Vagina (tissue), 2 donors: ENCODE data around the gene RHBDD1. TPM values are rescaled to one million over a fixed set of nuclear protein-coding genes. Genes with fewer than 3 reads are reported as not detected.
A peak's percentile ranks its signal among the peaks of the same experiment; 100 is the strongest.

Experiments
- DNase-seq, 2 donors: peaks; one replicate each; pipeline ENCODE4 v3.0.0-alpha.2; 2017; ENCODE audit errors: extremely low spot score in 2 of 2
- H3K27ac ChIP-seq: fragments of 200-600 bp; sonication (generic); one replicate; pipeline ENCODE4 v1.5.1; 2019
- H3K27me3 ChIP-seq: fragments of 200-600 bp; sonication (generic); one replicate; pipeline ENCODE4 v1.5.1; 2019
- H3K36me3 ChIP-seq, 2 donors: fragments of 200-600 bp; sonication (generic); one replicate each; pipeline ENCODE4 v1.5.1; 2017 to 2019
- H3K4me1 ChIP-seq: fragments of 200-600 bp; sonication (generic); one replicate; pipeline ENCODE4 v1.5.1; 2019
- H3K4me3 ChIP-seq, 2 donors: fragments of 200-600 bp; sonication (generic); 1 replicate in 1 of 2; 2 replicates in 1 of 2; pipeline ENCODE4 v1.5.1; 2016 to 2019
- H3K9me3 ChIP-seq: fragments of 200-600 bp; sonication (generic); one replicate; pipeline ENCODE4 v1.5.1; 2019
- CTCF ChIP-seq, 3 experiments: fragments of 450-650 bp in 2 of 3; fragments of 200-600 bp in 1 of 3; sonication (generic) in 1 of 3; IDR thresholded peaks; one replicate each; pipeline ENCODE4 v1.5.1; 2017 to 2019; ENCODE audit warnings: antibody characterized with exemption in 3 of 3, mild to moderate bottlenecking in 2 of 3, moderate library complexity in 2 of 3
- POLR2A ChIP-seq, 2 donors: fragments of 450-650 bp; IDR thresholded peaks; one replicate each; pipeline ENCODE4 v1.6.1; 2017; ENCODE audit warnings: antibody characterized with exemption in 2 of 2, mild to moderate bottlenecking in 2 of 2, moderate library complexity in 2 of 2
- POLR2AphosphoS5 ChIP-seq, 2 donors: sonication (generic); formaldehyde crosslinking; IDR thresholded peaks; one replicate each; pipeline ENCODE4 v1.9.0; 2017; ENCODE audit warnings: antibody characterized with exemption in 2 of 2, mild to moderate bottlenecking in 2 of 2, low read depth in 1 of 2; ENCODE audit not compliant: insufficient read depth in 1 of 2
- intact Hi-C: fragments of 100-400 bp; cut with DNase I; formaldehyde crosslinking; loops from one replicate; pipeline ENCODE4 v1.15.1; 2023
- total RNA-seq: library from RNA; depleted of rRNA; stranded (reverse); fragments of >200 nt; gene quantifications from one replicate; pipeline ENCODE4 v1.2.3, GENCODE V29; 2016

The RHBDD1 gene
- total RNA-seq, 1 donor from 2014 or later: 27.3 TPM

GRCh38 chr2:226790431-226790830 lies 45.4 kb upstream of the RHBDD1 start:
- Histone ChIP-seq H3K27ac (peak overlapping the region; percentile 95), H3K4me1 (peaks cover 52% of the 10 kb centered on the region), H3K4me3 (peak overlapping the region; percentile 61 to 65), H3K27me3 (no peaks in the 10 kb centered on the region), H3K36me3 (no peaks in the 10 kb centered on the region), H3K9me3 (no peaks in the 10 kb centered on the region)
- no peak for DNase-seq
- intact Hi-C loops: loop anchor here (10.0 kb wide), 3 partner anchors 46 to 896 kb away; no protein-coding TSS in a partner anchor
- TF ChIP-seq CTCF (IDR thresholded peaks at IDR 0.05) (no peak), POLR2A (IDR thresholded peaks at IDR 0.05) (no peak), POLR2AphosphoS5 (IDR thresholded peaks at IDR 0.05; ENCODE audit: insufficient read depth in 1 of 2, low read depth in 1 of 2) (no peak)

GRCh38 chr2:226791056-226791486 lies 44.8 kb upstream of the RHBDD1 start:
- peak overlapping the region; percentile 61 to 65 for H3K4me3 ChIP-seq
- H3K9me3 ChIP-seq: no peaks in the 10 kb centered on the region
- TF ChIP-seq POLR2A (IDR thresholded peaks at IDR 0.05) (no peak), POLR2AphosphoS5 (IDR thresholded peaks at IDR 0.05; ENCODE audit: insufficient read depth in 1 of 2, low read depth in 1 of 2) (peak in 1 of 2 donors; percentile 36), CTCF (IDR thresholded peaks at IDR 0.05) (no peak)
- DNase-seq: peak in 1 of 2 donors; percentile 90
- H3K36me3 ChIP-seq: no peaks in the 10 kb centered on the region
- peak overlapping the region; percentile 95 for H3K27ac ChIP-seq
- intact Hi-C loops: loop anchor here (10.0 kb wide), 3 partner anchors 46 to 896 kb away; no protein-coding TSS in a partner anchor
- no peaks in the 10 kb centered on the region for H3K27me3 ChIP-seq
- H3K4me1 ChIP-seq: peaks cover 59% of the 10 kb centered on the region

GRCh38 chr2:226791487-226792081 lies 44.3 kb upstream of the RHBDD1 start:
- peaks cover 64% of the 10 kb centered on the region for H3K4me1 ChIP-seq
- DNase-seq: peak in 1 of 2 donors; percentile 90
- no peaks in the 10 kb centered on the region for H3K27me3 ChIP-seq
- intact Hi-C loops: loop anchor here (10.0 kb wide), 3 partner anchors 47 to 897 kb away; no protein-coding TSS in a partner anchor
- H3K27ac ChIP-seq: peak overlapping the region; percentile 95
- H3K36me3 ChIP-seq: no peaks in the 10 kb centered on the region
- TF ChIP-seq POLR2A (IDR thresholded peaks at IDR 0.05): peak in 1 of 2 donors; percentile 55
- TF ChIP-seq CTCF (IDR thresholded peaks at IDR 0.05): peak in 2 of 3 experiments; percentile 31 to 54
- peak in 1 of 2 donors; percentile 82 for TF ChIP-seq POLR2AphosphoS5 (IDR thresholded peaks at IDR 0.05; ENCODE audit: insufficient read depth in 1 of 2, low read depth in 1 of 2)
- H3K4me3 ChIP-seq: peak overlapping the region; percentile 61 to 65
- no peaks in the 10 kb centered on the region for H3K9me3 ChIP-seq

DNA sequence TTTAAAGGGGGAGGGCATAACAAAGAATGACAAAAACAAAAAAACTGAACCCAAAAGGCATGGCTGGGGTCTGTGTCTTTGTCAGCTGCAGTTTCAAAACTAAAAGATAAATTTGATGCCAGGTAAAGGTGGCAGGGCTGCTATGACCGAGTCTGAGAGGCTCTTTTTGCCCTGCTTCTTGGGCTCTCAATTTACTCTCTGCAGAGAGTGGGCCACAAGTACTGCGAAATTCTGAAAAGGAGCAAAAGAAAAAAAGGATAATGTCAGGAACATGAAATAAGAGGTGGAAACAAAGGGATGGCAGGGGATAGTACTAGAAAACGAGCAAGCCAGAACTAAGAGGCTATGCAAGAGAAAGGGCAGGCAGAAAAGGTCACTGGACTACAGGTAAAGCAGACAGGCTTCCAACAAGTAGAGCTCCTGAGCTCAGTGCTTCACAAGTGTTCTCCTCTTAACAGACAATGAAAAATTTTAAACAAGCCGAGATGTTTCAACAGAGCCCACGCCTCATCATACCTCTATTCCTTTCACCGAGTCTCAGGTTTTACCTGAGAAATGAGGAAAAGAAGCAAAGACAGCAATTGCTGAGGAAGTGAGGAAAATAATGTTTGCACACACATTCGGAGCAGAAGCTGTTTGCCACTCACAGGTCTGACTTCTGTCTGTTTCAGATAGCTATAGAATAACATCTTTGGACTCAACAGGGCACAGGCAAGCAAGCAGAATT lies 43.5 kb upstream of the RHBDD1 start:
- Histone ChIP-seq H3K27me3 (no peaks in the 10 kb centered on the region), H3K4me1 (peaks cover 65% of the 10 kb centered on the region), H3K9me3 (no peaks in the 10 kb centered on the region), H3K36me3 (no peaks in the 10 kb centered on the region), H3K27ac (peak overlapping the region; percentile 95), H3K4me3 (peak overlapping the region; percentile 61 to 65)
- intact Hi-C loops: loop anchor here (10.0 kb wide), 3 partner anchors 48 to 898 kb away; no protein-coding TSS in a partner anchor
- TF ChIP-seq POLR2A (IDR thresholded peaks at IDR 0.05): no peak
- TF ChIP-seq POLR2AphosphoS5 (IDR thresholded peaks at IDR 0.05; ENCODE audit: insufficient read depth in 1 of 2, low read depth in 1 of 2): no peak
- TF ChIP-seq CTCF (IDR thresholded peaks at IDR 0.05): no peak
- no peak for DNase-seq
